ENCODE results near the gene SFT2D3. TPM values are rescaled to one million over a fixed set of nuclear protein-coding genes. Genes with fewer than 3 reads are reported as not detected.

The SFT2D3 gene
- total RNA-seq, 1 donor from 2014 or later, result 7.4 TPM

GRCh38 chr2:127669056-127669455, 32.2 kb upstream of the SFT2D3 start:
- ATAC-seq (no peak), DNase-seq (no peak)
- H3K9me3 ChIP-seq, result no peaks in the 10 kb centered on the region
- H3K27ac ChIP-seq, result no peak overlapping the region
- TF ChIP-seq, protein P1, sequence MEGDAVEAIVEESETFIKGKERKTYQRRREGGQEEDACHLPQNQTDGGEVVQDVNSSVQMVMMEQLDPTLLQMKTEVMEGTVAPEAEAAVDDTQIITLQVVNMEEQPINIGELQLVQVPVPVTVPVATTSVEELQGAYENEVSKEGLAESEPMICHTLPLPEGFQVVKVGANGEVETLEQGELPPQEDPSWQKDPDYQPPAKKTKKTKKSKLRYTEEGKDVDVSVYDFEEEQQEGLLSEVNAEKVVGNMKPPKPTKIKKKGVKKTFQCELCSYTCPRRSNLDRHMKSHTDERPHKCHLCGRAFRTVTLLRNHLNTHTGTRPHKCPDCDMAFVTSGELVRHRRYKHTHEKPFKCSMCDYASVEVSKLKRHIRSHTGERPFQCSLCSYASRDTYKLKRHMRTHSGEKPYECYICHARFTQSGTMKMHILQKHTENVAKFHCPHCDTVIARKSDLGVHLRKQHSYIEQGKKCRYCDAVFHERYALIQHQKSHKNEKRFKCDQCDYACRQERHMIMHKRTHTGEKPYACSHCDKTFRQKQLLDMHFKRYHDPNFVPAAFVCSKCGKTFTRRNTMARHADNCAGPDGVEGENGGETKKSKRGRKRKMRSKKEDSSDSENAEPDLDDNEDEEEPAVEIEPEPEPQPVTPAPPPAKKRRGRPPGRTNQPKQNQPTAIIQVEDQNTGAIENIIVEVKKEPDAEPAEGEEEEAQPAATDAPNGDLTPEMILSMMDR (IDR thresholded peaks at IDR 0.05), result no peak
- peaks cover 7% of the 10 kb centered on the region for H3K36me3 ChIP-seq
- intact Hi-C loops (cut with DNase I), result no loop called here
- H3K4me1 ChIP-seq, result peaks cover 46% of the 10 kb centered on the region
- peaks cover 10% of the 10 kb centered on the region for H3K27me3 ChIP-seq (ENCODE audit: low read depth)
- H3K4me3 ChIP-seq, result no peak overlapping the region

DNA sequence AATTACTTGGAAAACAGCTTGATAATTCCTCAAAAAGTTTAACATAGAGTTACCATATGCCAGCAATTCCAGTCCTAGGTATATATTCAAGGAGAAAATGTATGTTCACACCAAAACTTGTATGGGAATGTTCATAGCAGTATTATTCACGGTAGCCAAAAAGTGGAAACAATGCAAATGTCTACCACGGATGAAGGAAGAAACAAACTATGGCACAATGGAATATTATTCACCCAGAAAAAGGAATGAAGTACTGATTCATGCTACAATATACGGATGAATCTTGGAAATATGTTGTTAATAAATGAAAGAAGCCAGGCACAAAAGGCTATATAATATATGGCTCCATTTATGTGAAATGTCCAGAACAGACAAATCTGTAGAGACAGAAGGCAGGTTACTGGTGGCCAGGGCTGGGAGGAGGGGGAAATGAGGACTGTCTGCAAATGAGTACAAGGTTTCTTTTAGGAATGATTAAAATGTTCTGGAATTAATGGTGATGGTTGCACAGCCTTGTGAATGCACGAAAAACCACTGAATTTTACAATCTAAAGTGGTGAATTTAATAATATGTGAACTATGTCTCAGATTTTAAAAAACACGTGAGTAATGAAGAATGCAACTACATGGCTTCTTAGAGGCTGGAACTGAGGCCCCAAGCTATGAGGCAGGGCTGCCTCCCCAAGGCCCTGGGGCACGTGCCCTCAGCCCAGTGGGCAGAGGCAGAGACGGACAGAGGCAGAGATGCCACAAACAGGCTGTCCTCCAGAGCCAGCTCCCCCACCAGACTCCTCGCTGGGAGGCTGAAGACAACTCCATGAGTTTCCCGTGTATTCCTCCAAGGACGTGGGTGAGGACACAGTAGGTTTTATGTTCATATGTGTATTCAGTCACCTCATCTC, 31.0 kb upstream of the SFT2D3 start:
- Histone ChIP-seq H3K4me3 (no peak overlapping the region), H3K27me3 (ENCODE audit: low read depth) (peaks cover 4% of the 10 kb centered on the region)

DNA sequence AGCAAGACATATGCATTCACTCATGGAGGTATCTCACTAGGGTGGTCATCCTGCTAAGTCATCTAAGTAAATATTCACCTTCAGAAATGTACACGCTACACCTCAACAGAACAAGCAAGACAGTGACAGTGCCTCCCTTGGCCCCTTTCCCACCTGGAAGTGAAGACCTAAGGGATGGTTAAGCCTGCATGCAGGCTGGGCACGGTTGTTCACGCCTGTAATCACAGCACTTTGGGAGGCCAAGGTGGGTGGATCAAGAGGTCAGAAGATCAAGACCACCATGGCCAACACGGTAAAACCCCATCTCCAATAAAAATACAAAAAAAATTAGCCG, 30.4 kb upstream of the SFT2D3 start:
- no peaks in the 10 kb centered on the region for H3K9me3 ChIP-seq
- H3K27me3 ChIP-seq (ENCODE audit: low read depth), result peaks cover 4% of the 10 kb centered on the region
- H3K4me1 ChIP-seq, result peaks cover 42% of the 10 kb centered on the region
- no peak for ATAC-seq
- no peak overlapping the region for H3K27ac ChIP-seq
- intact Hi-C loops (cut with DNase I), result no loop called here
- TF ChIP-seq, protein P1 (IDR thresholded peaks at IDR 0.05), result no peak
- no peak overlapping the region for H3K4me3 ChIP-seq
- DNase-seq, result no peak
- peaks cover 7% of the 10 kb centered on the region for H3K36me3 ChIP-seq

More for the DNA sequence above, 31.0 kb upstream of the SFT2D3 start:
- intact Hi-C loops (cut with DNase I), result no loop called here
- peaks cover 7% of the 10 kb centered on the region for H3K36me3 ChIP-seq
- H3K9me3 ChIP-seq, result no peaks in the 10 kb centered on the region
- H3K4me1 ChIP-seq, result peaks cover 42% of the 10 kb centered on the region
- TF ChIP-seq, protein P1 (IDR thresholded peaks at IDR 0.05), result no peak
- H3K27ac ChIP-seq, result no peak overlapping the region
- ATAC-seq, result no peak
- DNase-seq, result no peak

GRCh38 chr2:127671557-127672302, 29.6 kb upstream of the SFT2D3 start:
- Histone ChIP-seq H3K27me3 (ENCODE audit: low read depth) (peaks cover 4% of the 10 kb centered on the region), H3K9me3 (no peaks in the 10 kb centered on the region), H3K4me3 (peak overlapping the region; percentile 75), H3K4me1 (peaks cover 48% of the 10 kb centered on the region), H3K36me3 (peaks cover 7% of the 10 kb centered on the region), H3K27ac (peak overlapping the region; percentile 92)
- intact Hi-C loops (cut with DNase I), result no loop called here
- TF ChIP-seq, protein P1 (IDR thresholded peaks at IDR 0.05), result no peak
- ATAC-seq (peak in 1 of 2 donors; percentile 38), DNase-seq (peak; percentile 82)

DNA sequence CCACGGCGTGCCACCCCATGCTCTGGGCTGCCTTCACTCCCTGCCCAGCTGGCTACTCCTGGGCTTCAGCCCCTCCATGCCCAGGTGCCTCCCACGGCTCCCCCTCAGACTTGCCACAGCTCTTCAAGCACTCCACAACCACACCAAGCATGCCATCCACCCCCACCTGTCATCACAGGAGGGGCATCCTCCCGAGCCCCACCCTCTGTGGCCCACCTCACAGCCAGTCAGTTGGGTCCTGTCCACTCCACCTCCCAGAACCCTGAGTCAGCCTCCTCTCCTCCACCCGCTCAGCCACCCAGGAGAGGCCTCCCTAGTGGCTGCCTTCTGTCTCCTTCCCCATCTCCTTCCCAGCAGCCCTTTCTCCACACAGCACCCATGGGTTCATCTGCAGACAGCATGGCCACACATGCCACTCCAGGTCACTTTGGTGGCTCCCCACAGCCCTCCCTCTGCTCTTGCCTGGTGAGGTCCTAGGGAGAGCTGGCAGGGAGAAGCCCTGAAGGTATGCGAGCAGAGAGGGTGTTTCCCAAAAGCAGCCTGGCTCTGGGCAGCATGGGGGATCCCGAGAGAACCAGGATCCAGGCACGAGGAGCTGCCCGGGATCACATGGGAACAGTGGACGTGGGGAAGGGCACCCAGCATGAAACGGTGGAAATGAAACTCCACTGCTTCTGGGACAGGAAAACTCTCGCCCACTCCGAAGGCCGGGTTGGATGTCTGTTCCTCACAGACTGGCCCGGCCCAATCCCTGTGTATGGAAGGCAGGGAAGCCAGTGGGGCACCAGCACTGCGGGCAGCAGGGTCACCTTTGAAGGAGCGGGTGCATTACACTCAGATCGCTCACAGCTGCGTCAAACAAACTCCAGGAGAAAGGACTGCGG, 28.7 kb upstream of the SFT2D3 start:
- Histone ChIP-seq H3K27ac (peak overlapping the region; percentile 92), H3K4me1 (peaks cover 51% of the 10 kb centered on the region)
- ATAC-seq, result peak in 1 of 2 donors; percentile 11

More for the DNA sequence above, 28.7 kb upstream of the SFT2D3 start:
- intact Hi-C loops (cut with DNase I), result no loop called here
- TF ChIP-seq, protein P1 (IDR thresholded peaks at IDR 0.05), result no peak
- DNase-seq, result no peak
- Histone ChIP-seq H3K4me3 (peak overlapping the region; percentile 75), H3K27me3 (ENCODE audit: low read depth) (peaks cover 4% of the 10 kb centered on the region), H3K9me3 (no peaks in the 10 kb centered on the region), H3K36me3 (peaks cover 7% of the 10 kb centered on the region)
